GM21717 (cell line): ENCODE results near the gene STEAP4.
A peak's percentile ranks its signal among the peaks of the same experiment; 100 is the strongest.
"Not testable (repeated sequence)": the region's sequence is repeated elsewhere in the genome, so short reads cannot be mapped to it uniquely, and the experiment has no call there.

Experiments
- ATAC-seq: cut with Tn5 transposase; IDR thresholded peaks from one replicate; pipeline ENCODE4 v1.9.1; 2021; ENCODE audit warnings: mild to moderate bottlenecking, moderate library complexity; ENCODE audit not compliant: unreplicated experiment

Gene STEAP4

DNA sequence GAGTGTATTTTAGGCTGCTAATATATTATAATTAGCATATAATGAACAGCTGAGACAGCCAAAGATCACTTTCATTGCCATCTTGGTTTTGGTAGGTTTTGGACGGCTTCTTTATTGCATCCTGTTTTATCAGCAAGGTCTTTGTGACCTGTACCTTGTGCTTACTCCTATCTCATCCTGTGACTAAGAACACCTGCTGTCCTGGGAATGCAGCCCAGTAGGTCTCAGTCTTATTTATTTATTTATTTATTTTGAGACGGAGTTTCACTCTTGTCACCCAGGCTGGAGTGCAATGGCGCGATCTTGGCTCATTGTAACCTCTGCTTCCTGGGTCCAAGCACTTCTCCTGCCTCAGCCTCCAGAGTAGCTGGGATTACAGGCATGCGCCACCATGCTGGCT lies 31.8 kb downstream of the STEAP4 start:
- ATAC-seq: not testable (repeated sequence)

DNA sequence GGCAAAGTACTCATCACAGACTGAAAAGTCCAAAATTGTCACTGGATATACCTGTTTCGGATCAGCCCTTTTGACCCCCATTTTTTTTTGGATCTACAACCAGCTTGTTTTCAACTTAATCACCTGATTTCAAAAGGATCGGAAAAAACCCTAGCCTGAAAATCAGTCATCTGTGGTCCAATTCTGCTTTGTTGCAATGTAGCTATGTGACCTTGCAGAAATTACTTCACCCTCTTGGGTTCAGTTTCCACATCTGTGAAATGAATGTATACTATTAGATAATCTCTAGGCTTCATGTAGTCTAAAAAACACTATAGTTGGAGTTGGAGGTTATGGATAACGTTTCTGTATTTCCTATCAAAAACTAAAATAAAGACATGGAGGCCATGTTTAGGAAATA lies 37.1 kb downstream of the STEAP4 start:
- no peak for ATAC-seq

DNA sequence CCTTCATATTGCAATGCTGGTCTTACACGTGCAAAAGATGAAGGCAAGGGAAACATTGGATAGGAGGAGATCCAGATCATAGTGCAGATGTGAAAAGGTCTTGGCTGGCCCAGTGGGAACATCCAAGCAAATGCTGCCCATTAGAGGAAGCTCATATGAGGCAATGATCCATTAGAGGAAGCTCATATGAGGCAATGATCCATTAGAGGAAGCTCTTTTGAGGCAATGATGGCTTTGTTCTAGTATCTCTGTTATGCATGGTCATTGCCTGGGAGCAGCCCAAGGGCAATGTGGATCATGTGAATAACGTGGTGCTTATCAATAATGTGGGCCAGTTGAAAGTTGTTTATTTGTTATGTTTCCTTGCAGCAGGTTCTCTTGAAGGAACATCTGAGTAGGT lies 37.8 kb downstream of the STEAP4 start:
- ATAC-seq: no peak

DNA sequence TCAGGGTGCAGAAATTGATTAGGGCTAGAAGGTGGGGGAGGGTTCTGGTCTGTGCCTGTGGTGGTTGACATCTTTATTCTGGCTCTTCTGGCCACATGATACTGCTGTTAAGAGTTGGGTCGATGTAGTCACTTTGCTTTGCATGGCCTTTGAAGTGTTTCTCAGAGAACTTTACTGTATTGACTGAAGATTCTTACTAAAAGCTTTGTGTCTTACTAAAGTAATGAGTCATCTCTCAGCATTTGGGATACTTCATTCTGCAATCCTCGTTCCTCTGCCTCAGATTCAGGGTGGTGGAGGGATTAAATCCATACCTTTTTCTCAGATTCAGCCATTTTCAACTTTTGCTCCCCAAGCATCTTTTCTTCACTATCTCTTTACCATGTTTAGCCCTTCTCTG lies 38.6 kb downstream of the STEAP4 start:
- ATAC-seq: no peak

DNA sequence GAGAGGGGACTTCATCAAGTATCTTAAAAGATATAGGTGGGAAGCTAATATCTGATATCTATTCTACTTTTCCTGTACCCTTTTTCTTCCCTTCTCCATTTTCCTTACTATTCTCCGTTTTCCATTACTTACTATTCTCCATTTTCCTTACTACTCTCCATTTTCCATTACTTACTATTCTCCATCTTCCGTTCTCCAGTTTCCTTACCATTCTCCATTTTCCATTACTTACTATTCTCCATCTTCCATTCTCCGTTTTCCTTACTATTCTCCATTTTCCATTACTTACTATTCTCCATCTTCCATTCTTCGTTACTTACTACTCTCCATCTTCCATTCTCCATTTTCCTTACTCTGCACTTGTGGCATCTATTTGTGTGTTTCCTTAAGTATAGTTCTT lies 39.3 kb downstream of the STEAP4 start:
- no peak for ATAC-seq

DNA sequence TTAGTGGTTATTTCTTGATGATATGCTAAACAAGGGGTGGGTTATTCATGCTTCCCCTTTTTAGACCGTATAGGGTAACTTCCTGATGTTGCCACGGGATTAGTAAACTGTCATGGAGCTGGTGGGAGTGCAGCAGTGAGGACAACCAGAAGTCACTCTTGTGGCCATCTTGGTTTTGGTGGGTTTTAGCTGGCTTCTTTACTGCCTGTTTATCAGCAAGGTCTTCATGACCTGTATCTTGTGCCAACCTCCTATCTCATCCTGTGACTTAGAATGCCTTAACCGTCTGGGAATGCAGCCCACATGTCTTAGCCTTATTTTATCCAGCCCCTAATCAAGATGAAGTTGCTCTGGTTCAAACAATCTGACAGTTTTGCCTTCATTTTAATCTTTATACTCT lies 41.7 kb downstream of the STEAP4 start:
- ATAC-seq: not testable (repeated sequence)

DNA sequence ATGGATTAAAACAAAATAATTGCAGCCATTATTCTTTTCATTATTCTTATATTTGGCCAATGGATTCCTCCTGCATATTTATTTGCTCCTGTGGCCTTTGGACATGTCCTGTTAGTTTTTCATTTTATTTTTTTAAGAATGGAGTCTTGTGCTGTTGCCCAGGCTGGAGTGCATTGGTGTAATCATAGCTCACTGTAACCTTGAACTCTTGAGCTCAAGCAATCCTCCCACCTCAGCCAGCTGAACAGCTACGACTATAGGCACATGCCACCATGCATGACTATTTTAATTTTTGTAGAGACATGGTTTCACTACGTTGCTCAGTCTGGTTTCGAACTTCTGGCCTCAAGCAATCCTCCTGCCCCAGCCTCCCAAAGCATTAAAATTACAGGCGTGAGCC lies 44.1 kb downstream of the STEAP4 start:
- no peak for ATAC-seq

DNA sequence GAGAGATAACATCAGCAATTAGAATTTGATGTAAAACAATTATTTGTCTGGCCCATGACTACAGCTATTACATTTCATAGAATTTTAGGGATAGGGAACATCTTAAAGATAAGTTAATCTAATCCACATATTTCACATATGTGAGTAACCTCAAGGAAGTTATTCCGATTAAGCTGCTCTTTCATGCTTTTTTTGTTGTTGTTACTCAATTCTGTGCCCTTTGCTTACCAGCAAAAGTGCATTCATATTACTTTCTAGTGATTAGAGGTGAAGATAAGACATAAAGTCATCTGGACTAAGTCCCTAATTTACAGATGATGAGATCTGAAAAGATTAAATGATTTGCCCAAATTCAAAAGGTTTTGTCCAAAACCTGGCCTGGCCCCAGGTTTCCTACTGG lies 46.0 kb downstream of the STEAP4 start:
- ATAC-seq: no peak

DNA sequence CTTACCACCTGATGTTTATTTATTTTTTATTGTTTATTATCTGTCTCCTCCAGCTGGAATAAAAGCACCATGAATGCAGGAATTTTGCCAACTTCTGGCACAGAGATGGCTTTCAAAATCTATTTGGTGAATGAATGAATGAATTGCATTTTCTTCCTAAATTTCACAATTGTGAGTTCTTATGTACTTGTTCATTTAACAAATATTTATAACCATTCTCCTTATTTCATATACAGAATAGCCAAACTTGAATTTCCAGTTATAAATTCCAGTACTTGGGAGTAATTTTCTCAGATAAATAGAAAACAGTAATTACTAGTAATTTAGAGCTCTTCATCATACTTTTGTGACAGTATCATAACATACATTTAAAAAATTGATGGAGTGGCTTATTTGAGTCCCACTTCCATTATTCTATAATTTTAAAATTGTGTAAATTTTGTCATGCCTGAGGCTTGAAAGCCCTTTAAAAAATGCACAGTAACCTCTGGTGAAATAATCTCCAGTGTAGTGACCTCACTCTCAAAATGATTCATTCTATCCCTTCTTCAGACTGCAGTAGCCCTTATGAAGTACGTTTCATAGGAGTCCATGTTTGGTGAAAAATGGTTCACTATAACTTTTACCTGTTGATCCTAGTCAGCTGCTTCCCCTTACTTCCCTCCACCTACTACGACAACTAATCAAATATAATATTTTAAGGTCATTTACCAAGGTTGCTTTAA lies 46.9 kb downstream of the STEAP4 start:
- ATAC-seq: no peak

DNA sequence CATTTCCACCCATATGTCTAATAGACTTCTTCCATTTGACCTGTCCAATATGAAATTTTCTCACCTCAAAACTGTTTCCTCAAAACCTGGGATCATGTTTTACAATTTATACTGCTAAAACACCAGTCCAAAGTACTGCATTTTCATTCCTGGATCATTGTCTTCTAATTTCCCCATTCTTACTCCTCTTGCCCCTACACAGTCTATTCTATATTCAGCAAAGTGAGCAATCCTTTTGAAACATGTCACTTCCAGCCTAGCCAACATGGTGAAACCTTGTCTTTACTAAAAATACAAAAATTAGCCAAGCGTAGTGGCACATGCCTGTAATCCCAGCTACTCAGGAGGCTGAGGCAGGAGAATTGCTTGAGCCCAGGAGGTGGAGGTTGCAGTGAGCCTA lies 48.4 kb downstream of the STEAP4 start:
- not testable (repeated sequence) for ATAC-seq

DNA sequence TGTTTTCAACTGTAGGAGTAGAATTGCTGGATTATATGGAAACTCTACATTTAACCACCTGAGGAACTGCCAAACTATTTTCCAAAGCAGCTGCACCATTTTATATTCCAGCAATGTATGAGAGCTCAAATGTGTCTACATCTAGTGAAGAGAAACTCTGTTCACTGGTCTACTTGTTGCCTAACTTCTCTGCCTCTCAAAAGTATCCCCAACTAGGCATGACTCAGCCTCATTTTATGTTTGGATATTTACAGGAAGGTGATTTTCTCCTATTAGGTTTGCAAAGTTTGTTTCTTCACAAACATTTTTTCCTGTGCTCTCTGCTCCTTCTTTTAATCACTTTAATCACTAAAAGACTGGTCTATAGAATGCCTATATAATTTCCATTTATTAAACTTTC lies 49.8 kb downstream of the STEAP4 start:
- no peak for ATAC-seq

DNA sequence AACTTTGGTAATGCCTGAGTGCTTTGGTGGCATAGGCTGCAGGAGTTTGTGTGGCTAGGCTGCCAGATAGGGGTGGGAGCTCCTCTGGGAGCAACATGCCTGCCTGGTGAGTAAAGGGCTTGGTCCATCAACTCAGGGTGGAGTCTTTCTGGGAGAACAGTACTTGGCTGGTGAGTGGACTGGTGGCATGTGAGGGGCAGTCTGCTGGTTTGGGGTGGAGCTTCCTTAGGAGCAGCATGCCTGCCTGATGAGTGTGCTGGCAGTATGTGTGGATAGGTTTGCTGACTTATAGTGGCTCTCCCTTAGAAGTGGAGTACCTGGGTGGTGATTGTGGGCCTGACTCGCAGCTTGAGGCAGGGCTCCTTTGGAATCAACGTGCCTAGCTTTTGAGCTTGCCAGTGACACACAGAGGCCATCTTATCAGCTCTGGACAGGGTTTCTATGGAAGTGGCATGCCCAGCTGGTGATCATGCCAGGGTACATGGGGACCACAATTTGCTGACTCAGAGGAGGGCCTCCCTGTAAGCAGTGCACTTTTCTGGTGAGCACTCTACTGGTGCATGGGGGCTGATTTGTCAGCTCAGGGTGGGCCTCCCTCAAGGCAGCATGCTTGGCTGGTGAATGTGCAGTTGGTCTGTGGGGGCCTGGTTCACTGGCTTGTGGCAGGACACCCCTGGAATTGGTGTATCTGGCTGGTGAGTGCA lies 51.8 kb downstream of the STEAP4 start:
- no peak for ATAC-seq

DNA sequence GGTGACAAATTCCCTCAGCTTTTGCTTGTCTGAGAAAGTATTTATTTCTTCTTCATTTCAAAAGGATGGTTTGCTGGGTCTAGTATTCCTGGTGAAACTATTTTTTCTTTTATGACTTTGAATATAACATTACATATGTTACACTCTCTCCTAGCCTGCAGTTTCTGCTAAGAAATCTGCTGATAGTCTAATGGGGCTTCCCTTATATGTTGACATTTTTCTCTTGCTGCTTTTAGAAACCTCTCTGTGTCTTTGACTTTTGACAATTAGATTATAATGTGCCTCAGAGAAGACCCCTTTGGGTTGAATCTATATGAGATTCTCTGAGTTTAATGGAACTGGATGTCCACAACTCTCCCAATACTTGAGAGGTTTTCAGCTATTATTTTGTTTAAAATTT lies 53.1 kb downstream of the STEAP4 start:
- no peak for ATAC-seq

DNA sequence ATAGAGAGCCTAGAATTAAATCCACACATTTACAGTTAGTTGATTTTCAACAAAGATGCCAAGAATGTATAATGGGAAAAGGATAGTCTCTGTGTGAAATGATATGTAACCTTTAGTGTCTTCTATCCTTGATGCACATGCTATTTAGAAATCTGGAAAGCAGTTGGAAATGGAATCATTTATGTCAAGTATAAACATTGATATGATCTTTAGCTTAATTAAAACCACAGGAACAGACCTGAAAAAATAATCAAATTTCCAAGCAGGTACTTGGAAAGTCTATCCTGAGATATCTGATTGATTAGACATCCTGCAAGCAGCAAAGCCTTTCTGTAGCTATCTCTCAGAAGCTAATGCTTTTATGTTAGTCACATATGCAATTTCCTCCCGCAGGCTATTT lies 62.4 kb downstream of the STEAP4 start:
- no peak for ATAC-seq

DNA sequence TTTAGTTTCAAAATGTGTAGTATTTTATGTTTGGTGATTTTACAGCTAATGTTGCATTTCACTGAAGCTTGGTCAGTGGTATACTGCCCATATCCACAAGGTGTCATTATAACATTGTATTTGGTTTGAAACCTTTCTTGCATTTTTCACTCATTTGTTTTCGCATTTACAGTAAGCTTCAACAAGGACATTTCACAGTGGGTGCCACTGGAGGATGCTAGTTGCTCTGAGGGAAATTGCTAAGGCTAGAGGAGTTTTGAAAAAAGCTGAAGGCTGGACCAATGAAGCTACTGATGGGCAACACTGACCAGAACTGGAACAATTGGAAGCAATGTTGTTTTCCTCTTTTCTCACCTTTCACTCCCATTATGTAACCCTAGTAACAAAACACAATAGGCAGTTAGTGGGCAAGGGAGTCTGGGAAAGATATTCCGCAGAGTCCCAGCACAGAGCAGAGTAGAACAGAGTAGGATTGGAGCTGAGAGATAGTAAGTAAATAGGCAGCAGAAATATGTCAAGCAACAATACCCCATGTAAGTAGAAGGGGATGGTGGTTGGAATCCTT lies 63.3 kb downstream of the STEAP4 start:
- ATAC-seq: peak; percentile 70

DNA sequence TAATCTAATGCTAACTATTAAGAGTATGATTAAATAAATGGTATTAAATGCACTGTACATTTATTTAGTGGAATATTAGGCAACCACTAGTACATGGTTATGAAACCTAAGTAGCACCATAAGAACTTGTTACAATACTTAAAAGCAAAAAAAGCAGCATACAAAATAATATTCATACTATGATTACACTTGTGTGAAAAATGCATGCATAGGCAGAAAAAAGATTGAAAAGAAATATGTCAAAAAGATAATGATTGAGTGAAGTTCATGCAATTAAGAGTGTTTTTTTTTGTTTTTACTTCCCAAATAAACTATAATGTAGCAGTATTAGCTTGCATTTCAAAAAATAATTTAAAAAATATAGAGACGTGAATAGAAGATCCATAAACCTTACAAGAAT lies 66.8 kb downstream of the STEAP4 start:
- no peak for ATAC-seq

DNA sequence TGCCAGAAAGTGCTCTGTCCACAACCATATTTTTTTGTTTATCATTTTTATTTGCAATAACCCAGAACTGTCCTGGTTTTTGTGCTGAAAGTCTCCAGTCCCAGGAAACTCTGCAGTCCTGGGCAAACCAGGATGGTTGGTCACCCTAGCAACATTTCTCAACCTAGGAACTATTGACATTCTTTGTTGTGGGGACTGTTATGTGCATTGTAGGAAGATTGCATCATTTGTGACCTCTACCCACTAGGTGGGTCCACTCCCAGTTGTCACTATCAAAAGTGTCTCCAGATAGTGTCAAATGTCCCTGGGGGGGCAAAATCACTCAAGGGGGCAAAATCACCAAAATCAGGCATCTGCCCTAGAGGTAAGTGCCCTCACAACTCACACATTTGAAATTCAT lies 72.9 kb downstream of the STEAP4 start:
- no peak for ATAC-seq

DNA sequence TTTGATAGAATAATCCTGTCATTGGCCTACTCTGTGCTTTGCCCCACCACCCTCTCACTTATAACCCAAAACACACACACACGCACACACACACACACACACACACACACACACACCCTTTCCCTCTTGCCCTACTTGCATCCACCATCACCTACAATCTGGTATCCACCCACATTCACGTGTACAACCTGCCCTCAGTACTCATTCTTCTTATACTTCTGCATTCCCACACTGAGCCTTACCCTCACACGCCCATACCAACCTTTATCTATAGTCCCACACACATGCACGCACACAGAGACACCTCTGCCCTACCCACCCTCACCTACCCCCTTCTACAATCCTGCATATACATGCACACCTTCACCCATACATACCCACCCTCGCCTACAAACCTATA lies 76.0 kb downstream of the STEAP4 start:
- ATAC-seq: no peak

DNA sequence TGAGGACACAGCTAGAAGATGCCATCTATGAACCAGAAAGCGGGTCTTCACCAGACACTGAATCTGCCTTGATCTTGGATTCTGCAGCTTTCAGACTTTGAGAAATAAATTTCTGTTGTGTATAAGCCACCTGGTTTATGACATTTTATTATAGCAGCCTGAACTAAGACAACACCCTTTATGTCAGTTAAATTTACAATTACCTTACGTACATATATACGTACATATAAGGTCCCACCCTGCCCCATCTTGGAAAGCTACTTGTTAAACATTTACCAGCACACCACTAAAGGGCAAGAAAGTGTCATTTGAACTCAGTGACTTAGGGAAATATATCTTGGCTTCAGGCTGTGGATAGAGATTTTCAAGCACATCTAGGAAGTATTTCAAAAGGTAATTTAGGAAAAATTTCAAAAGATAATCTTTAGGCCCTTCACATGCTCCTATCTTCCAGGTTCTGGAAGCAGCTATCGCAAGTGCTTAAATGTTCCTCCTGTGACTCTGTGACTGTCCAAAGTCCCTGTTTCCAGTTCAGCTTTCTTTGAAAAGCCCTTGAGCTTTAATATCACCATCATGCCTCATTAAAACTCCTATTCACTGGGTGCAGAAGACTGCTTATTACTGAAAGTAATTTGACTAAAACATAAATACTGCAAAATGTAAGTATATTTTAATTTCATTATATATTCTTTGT lies 77.2 kb downstream of the STEAP4 start:
- no peak for ATAC-seq

DNA sequence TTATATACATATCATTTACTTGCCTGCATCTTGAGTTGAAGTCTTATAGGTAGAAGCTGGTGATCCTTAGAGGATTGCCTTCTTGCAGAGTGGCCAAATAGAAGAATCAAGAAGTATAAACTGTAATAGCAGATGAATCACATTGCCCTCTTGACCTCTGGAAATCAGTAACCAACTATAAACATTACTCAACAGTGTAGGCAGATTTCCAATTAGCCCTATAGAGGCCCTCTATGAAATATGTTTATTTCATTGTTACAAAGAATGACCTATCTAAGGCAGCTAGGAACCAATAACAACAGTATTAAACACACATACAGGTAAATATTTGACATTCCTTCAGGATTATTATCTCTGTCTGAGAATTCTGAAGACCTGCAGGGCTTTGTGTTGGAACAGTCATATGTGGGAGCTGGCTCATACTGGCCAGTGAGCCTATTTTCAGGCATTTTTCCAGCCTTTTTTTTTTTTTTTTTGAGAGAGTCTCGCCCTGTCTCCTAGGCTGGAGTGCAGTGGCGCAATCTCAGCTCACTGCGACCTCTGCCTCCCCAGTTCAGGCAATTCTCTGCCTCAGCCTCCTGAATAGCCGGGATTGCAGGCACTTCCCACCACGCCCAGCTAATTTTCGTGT lies 79.7 kb downstream of the STEAP4 start:
- no peak for ATAC-seq

DNA sequence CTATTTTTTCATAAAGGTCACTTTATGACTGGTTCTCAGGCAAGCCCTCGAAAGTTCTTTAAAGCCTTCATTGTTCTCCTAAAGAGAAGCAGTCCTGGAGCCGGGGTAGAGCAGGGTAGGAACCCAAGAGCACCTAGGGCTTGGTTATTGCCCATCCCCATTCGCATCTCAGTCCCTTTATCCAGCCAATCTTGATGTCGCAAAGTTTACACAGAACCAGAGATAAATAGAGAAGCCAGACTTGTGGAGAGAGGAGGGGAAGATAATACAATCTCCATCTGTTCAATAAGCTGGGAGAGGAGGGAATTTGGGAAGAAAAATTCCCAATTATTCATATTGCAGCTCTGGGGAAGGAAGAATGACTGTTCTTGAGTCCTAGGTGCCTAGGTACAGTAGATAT lies 80.5 kb downstream of the STEAP4 start:
- no peak for ATAC-seq
